Uterus (tissue), 2 donors: ENCODE data around the gene RAB41.
A peak's percentile ranks its signal among the peaks of the same experiment; 100 is the strongest.

ENCODE experiments used
- CTCF ChIP-seq, 4 experiments: fragments of 200-600 bp in 2 of 4; fragments of 450-650 bp in 2 of 4; sonication (generic) in 2 of 4; IDR thresholded peaks; one replicate each; pipeline ENCODE4 v1.5.1; 2016 to 2019; ENCODE audit warnings: antibody characterized with exemption in 4 of 4, mild to moderate bottlenecking in 2 of 4, moderate library complexity in 1 of 4
- POLR2A ChIP-seq, 2 donors: fragments of 450-650 bp; IDR thresholded peaks; one replicate each; pipeline ENCODE4 v1.6.1; 2016; ENCODE audit warnings: antibody characterized with exemption in 2 of 2, mild to moderate bottlenecking in 1 of 2, moderate library complexity in 1 of 2

- TF ChIP-seq CTCF (IDR thresholded peaks at IDR 0.05): peak in 1 of 4 experiments; percentile 16
- TF ChIP-seq POLR2A (IDR thresholded peaks at IDR 0.05): no peak
Observed at GRCh38 chrX:70262952-70263567, 18.9 kb upstream of the RAB41 start.
